ENCODE data around the gene CCND2. TPM values are rescaled to one million over a fixed set of nuclear protein-coding genes. Genes with fewer than 3 reads are reported as not detected.

CCND2 gene
- total and polyA plus RNA-seq, 2 of the 8 experiments (the other 6 are each of a cell fraction or from before 2014, with no cell fraction given), result 41.7 to 223 TPM

GRCh38 chr12:4276524-4277204 is 3.1 kb downstream of the CCND2 start:
- Histone ChIP-seq H2AK5ac (ENCODE audit: low read depth, low read length) (no peak overlapping the region), H3K23ac (ENCODE audit: insufficient read length) (no peak overlapping the region), H3K4me1 (replicated peaks in 1 of 4; ENCODE audit: control insufficient read depth in 3 of 4, insufficient read depth in 4 of 4, low read length in 3 of 4) (peaks cover 9 to 30% (median 13%) of the 10 kb centered on the region in 4 experiments), H3K14ac (ENCODE audit: insufficient read length) (no peak overlapping the region), H3K36me3 (ENCODE audit: control insufficient read depth in 2 of 4, insufficient read depth in 4 of 4, low read length in 3 of 4) (peaks cover 33 to 56% (median 47%) of the 10 kb centered on the region in 4 experiments), H3K4ac (replicated peaks; ENCODE audit: insufficient read length, low read depth, low read length) (no peak overlapping the region), H4K8ac (ENCODE audit: extremely low read depth, insufficient read depth, low read length) (no peak overlapping the region), H2BK15ac (ENCODE audit: low read length) (no peak overlapping the region), H3K23me2 (ENCODE audit: low read depth, low read length) (peaks cover 18% of the 10 kb centered on the region; the same call in 1 of the 2 replicates), H3K79me1 (ENCODE audit: low read depth, low read length) (peaks cover 11% of the 10 kb centered on the region; the same call in 1 of the 2 replicates), H3K9me3 (ENCODE audit: insufficient read depth in 2 of 2, low read depth in 1 of 2, low read length in 1 of 2) (no peaks in the 10 kb centered on the region), H3K9ac (replicated peaks in 1 of 4; ENCODE audit: extremely low read depth in 1 of 4, low read depth in 3 of 4, low read length in 3 of 4) (no peak overlapping the region), H4K91ac (replicated peaks; ENCODE audit: insufficient read length, low read length) (no peak overlapping the region), H2BK120ac (replicated peaks; ENCODE audit: low read depth, low read length) (no peak overlapping the region), H2BK20ac (ENCODE audit: low read length) (no peak overlapping the region), H3K56ac (replicated peaks; ENCODE audit: insufficient read length, low read depth, low read length) (no peak overlapping the region), H4K20me1 (replicated peaks in 1 of 2; ENCODE audit: control insufficient read depth in 1 of 2, insufficient read depth in 2 of 2, low read length in 2 of 2) (peaks cover 16 to 33% of the 10 kb centered on the region in 2 experiments), H3K27me3 (replicated peaks in 1 of 4; ENCODE audit: control insufficient read depth in 3 of 4, extremely low read depth in 1 of 4, insufficient read depth in 3 of 4, low read length in 3 of 4) (peaks cover 0 to 10% (median 7%) of the 10 kb centered on the region in 4 experiments; a peak in 5 of 7 replicates), H2BK12ac (ENCODE audit: low read depth, low read length) (peak overlapping the region; percentile 55; the same call in 1 of the 2 replicates), H3K79me2 (ENCODE audit: control insufficient read depth in 1 of 2, insufficient read depth in 2 of 2, low read length in 2 of 2) (peaks cover 7 to 78% of the 10 kb centered on the region in 2 experiments; a peak in 3 of 4 replicates), H2BK5ac (ENCODE audit: low read depth, low read length) (peak overlapping the region; percentile 40; the same call in 1 of the 2 replicates), H2AFZ (ENCODE audit: low read length) (no peak overlapping the region), H4K5ac (ENCODE audit: insufficient read length, low read depth, low read length) (no peak overlapping the region), H3K4me3 (ENCODE audit: extremely low read depth in 1 of 4, insufficient read depth in 2 of 4, low read depth in 3 of 4, low read length in 4 of 4) (peak overlapping the region; percentile 90 to 97 (median 96); a peak in 4 of 8 replicates), H3K4me2 (ENCODE audit: insufficient read depth in 1 of 2, low read depth in 2 of 2, low read length in 2 of 2) (peak overlapping the region; percentile 93 to 99), H3K18ac (ENCODE audit: extremely low read depth, low read length) (0 out of 2 replicates have a peak overlapping the region, but pooled peaks have one; percentile 79), H3K27ac (ENCODE audit: low read depth, low read length) (no peak overlapping the region)
- 16% methylated on average over 9 of the region's 10 CpGs; no CpG with 5 or more reads in 1 of the 2 experiments for WGBS, 2 experiments (ENCODE audit: extremely low coverage in 1 of 2, insufficient coverage in 1 of 2, insufficient read length in 1 of 2, insufficient replicate concordance in 2 of 2, low coverage in 1 of 2, low lambda C conversion rate in 2 of 2, missing lambda C conversion rate in 1 of 2)
- DNase-seq (ENCODE audit: low read depth in 1 of 2, low spot score in 2 of 2) (peak; percentile 84 to 90), FAIRE-seq (peak; percentile 87)
- CTCF ChIA-PET (ENCODE audit: partially characterized antibody), result interaction anchor here (0.5 to 6.7 kb wide), 78 partner anchors 9 to 962 kb away, joined by 3 to 52 read pairs (median 4); no protein-coding TSS in a partner anchor
- POLR2A ChIA-PET (ENCODE audit: partially characterized antibody), result interaction anchor here (0.6 to 29.3 kb wide), 34 partner anchors 9 to 391 kb away, joined by 3 to 531 read pairs (median 4); no protein-coding TSS in a partner anchor
- TF ChIP-seq, protein P1, sequence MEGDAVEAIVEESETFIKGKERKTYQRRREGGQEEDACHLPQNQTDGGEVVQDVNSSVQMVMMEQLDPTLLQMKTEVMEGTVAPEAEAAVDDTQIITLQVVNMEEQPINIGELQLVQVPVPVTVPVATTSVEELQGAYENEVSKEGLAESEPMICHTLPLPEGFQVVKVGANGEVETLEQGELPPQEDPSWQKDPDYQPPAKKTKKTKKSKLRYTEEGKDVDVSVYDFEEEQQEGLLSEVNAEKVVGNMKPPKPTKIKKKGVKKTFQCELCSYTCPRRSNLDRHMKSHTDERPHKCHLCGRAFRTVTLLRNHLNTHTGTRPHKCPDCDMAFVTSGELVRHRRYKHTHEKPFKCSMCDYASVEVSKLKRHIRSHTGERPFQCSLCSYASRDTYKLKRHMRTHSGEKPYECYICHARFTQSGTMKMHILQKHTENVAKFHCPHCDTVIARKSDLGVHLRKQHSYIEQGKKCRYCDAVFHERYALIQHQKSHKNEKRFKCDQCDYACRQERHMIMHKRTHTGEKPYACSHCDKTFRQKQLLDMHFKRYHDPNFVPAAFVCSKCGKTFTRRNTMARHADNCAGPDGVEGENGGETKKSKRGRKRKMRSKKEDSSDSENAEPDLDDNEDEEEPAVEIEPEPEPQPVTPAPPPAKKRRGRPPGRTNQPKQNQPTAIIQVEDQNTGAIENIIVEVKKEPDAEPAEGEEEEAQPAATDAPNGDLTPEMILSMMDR (IDR thresholded peaks at IDR 0.05; ENCODE audit: control extremely low read depth in 1 of 3, insufficient read depth in 1 of 3, low read depth in 1 of 3, low read length in 3 of 3), result peak; percentile 74 to 92 (median 92)
- TF ChIP-seq JUND (IDR thresholded peaks at IDR 0.05; ENCODE audit: low read length) (peak; percentile 71; the same call in 1 of the 2 replicates), CBX8 (IDR thresholded peaks at IDR 0.05; ENCODE audit: borderline replicate concordance, low read depth, low read length) (no peak), SP1 (IDR thresholded peaks at IDR 0.05; ENCODE audit: low read depth, low read length) (peak; percentile 66; the same call in 1 of the 2 replicates), PHF8 (conservative IDR thresholded peaks at IDR 0.05; ENCODE audit: low read depth, low read length) (no peak), POU5F1 (IDR thresholded peaks at IDR 0.05; ENCODE audit: low read depth, low read length) (0 out of 2 replicates have a peak, but pooled peaks have one; percentile 21), CREB1 (IDR thresholded peaks at IDR 0.05) (peak; percentile 41; the same call in 1 of the 2 replicates), CHD2 (IDR thresholded peaks at IDR 0.05; ENCODE audit: low read length) (peak; percentile 70), TEAD4 (IDR thresholded peaks at IDR 0.05; ENCODE audit: low read depth, low read length) (peak; percentile 99)
